B cell (primary cell): ENCODE measurements around the gene PLPPR3.

Experiments
- EZH2 ChIP-seq: IDR thresholded peaks from 2 replicates; pipeline ENCODE4 v1.6.1; 2012; ENCODE audit warnings: borderline replicate concordance, low read depth, mild to moderate bottlenecking, moderate library complexity, low read length; ENCODE audit not compliant: insufficient read depth, poor library complexity, severe bottlenecking
- TF ChIP-seq, protein P1 (sequence below): fragments of 200-600 bp; IDR thresholded peaks from one replicate; pipeline ENCODE4 v1.8.0; 2022; ENCODE audit warnings: antibody characterized with exemption, mild to moderate bottlenecking

DNA sequence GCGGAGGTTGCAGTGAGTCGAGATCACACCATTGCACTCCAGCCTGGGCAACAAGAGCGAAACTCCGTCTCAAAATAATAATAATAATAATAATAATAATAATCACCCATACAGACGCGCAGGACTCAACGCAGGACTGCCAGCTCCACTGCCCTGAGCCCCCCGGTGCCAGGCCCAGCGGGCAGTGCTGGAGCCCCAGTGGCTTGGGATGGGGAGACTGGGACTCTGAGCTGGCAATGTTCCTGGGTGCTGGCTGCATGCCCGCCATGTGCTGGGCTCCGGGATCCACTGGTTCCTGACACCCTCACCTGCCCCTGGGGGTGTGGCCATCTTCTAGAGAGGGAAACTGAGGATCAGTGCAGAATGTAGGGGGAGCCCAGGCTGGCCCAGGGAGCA is 5.6 kb upstream of the PLPPR3 start:
- TF ChIP-seq, protein P1, sequence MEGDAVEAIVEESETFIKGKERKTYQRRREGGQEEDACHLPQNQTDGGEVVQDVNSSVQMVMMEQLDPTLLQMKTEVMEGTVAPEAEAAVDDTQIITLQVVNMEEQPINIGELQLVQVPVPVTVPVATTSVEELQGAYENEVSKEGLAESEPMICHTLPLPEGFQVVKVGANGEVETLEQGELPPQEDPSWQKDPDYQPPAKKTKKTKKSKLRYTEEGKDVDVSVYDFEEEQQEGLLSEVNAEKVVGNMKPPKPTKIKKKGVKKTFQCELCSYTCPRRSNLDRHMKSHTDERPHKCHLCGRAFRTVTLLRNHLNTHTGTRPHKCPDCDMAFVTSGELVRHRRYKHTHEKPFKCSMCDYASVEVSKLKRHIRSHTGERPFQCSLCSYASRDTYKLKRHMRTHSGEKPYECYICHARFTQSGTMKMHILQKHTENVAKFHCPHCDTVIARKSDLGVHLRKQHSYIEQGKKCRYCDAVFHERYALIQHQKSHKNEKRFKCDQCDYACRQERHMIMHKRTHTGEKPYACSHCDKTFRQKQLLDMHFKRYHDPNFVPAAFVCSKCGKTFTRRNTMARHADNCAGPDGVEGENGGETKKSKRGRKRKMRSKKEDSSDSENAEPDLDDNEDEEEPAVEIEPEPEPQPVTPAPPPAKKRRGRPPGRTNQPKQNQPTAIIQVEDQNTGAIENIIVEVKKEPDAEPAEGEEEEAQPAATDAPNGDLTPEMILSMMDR: no peak
- TF ChIP-seq EZH2: no peak
